IPS-18c (cell line): Measurements from ENCODE around the gene PMPCA.

ENCODE experiments used
- H3K4me3 ChIP-seq: 2 replicates; pipeline ENCODE4 v1.7.0; 2013; ENCODE audit warnings: low read depth, mild to moderate bottlenecking, low read length, moderate library complexity; ENCODE audit not compliant: insufficient read depth
- H3K9me3 ChIP-seq: one replicate; pipeline ENCODE4 v1.6.1; 2013; ENCODE audit warnings: mild to moderate bottlenecking, low read length, moderate library complexity; ENCODE audit not compliant: control insufficient read depth, insufficient read depth

The PMPCA gene

GRCh38 chr9:136410500-136411287, at the start of gene PMPCA, which contains the start of gene ENTR1:
TSS of gene PMPCA (plus strand) at chr9:136410658. CDS start at chr9:136410669, 11 bp downstream.
TSS of gene ENTR1 (minus strand) at chr9:136410614. CDS start at chr9:136410397, 217 bp downstream.
- peak within 1 kb of the TSS; percentile 96 for H3K4me3 ChIP-seq
- peaks cover 2% of the 10 kb centered on the region for H3K9me3 ChIP-seq

GRCh38 chr9:136361047-136361753, 49.3 kb upstream of the PMPCA start:
- H3K4me3 ChIP-seq = no peak overlapping the region

GRCh38 chr9:136361754-136362449, 48.6 kb upstream of the PMPCA start:
- Histone ChIP-seq H3K9me3 (no peaks in the 10 kb centered on the region), H3K4me3 (no peak overlapping the region)

More at GRCh38 chr9:136361047-136361753, 49.3 kb upstream of the PMPCA start:
- H3K9me3 ChIP-seq = no peaks in the 10 kb centered on the region

DNA sequence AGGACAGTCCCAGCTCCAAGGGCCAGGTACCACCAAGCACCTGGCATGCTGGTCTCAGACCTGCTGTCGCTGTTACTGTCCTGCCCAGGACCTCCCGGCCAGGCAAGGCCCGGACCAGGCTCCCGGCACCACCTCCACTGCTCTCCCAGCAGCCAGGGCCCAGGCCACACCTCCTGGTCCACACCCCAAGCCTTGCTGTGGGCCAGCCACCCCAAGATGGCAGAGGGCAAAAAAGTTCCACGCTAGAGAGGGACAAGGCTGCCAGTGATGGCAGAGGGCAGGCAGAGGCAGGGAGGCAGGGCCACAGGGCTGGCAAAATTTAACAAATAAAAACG, 48.0 kb upstream of the PMPCA start:
- Histone ChIP-seq H3K4me3 (no peak overlapping the region), H3K9me3 (no peaks in the 10 kb centered on the region)

- Histone ChIP-seq H3K9me3 (no peaks in the 10 kb centered on the region), H3K4me3 (peak within 1 kb of the TSS; percentile 89)
Measured at GRCh38 chr9:136363106-136363948, 47.1 kb upstream of the PMPCA start, which contains the start of gene DNLZ. TSS of gene DNLZ (minus strand) at chr9:136363744. CDS start at chr9:136363714, 30 bp downstream.

- Histone ChIP-seq H3K4me3 (no peak overlapping the region; the same call in 1 of the 2 replicates), H3K9me3 (no peaks in the 10 kb centered on the region)
Measured at GRCh38 chr9:136363949-136364748, 46.3 kb upstream of the PMPCA start.

- no peaks in the 10 kb centered on the region for H3K9me3 ChIP-seq
- H3K4me3 ChIP-seq = no peak overlapping the region
Measured at GRCh38 chr9:136364942-136365774, 45.3 kb upstream of the PMPCA start.

- Histone ChIP-seq H3K9me3 (no peaks in the 10 kb centered on the region), H3K4me3 (no peak overlapping the region)
Measured at GRCh38 chr9:136365775-136366222, 44.7 kb upstream of the PMPCA start.

- Histone ChIP-seq H3K9me3 (no peaks in the 10 kb centered on the region), H3K4me3 (no peak overlapping the region)
Measured at GRCh38 chr9:136366826-136367225, 43.6 kb upstream of the PMPCA start.

DNA sequence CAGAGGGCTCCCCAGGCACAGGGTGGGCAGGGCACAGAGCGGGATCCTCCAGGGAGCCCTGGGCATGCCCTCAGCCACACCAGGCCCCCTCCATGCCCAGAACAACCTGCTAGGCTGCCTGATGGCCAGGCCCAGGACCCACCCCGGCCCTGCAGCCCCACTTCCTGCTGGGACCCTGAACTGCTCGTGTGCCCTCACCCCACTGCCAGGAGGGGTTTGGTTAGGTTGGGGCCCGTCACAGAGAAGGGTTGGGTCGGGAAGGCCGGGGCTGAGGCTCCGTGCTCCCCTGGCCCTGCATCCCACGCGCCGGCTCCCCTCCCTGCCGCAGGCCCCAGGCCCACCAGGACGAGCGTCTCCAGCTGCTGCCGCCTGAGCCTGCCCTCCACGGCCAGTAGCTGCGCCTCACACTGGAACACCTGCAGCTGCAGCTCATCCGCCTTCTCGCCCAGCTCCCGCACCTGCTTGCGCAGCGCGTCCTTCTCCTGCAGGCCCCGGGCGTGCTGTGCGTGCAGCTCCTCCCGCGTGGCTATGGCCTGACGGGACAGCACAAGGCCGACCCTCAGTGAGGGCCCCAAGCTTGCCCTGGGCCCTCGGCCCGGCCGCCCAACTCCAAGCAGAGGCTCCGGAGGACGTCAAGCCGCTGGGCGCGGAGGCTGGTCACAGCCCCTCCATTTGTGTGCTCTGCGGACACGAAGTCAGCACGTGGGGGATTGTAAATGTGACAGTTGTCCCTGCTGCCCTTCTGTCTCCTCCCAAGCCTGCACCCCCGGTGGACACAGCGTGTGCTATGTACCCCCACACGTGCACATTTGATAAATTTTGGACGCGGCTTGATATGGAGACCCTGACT, 42.9 kb upstream of the PMPCA start:
- Histone ChIP-seq H3K4me3 (no peak overlapping the region), H3K9me3 (no peaks in the 10 kb centered on the region)

DNA sequence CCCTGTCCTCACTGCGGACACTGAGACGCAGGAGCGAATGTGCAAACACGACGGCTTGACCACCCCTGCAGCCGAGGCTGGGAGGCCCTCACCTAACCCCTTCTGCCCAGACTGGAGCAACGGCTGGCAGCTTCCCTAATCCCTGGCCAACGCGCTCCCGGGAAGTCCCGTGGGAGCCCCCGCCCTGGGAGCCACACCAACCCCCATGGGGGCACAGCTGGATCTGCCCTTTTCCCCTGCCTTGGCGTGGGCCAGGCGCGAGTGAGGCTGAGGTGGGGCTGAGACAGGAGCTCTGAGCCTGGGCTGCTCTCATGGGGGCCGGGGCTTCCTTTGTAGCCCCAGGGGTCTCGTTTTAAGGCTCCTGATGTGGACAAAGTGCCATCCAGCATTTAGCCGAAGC, 42.3 kb upstream of the PMPCA start:
- Histone ChIP-seq H3K9me3 (no peaks in the 10 kb centered on the region), H3K4me3 (no peak overlapping the region)

DNA sequence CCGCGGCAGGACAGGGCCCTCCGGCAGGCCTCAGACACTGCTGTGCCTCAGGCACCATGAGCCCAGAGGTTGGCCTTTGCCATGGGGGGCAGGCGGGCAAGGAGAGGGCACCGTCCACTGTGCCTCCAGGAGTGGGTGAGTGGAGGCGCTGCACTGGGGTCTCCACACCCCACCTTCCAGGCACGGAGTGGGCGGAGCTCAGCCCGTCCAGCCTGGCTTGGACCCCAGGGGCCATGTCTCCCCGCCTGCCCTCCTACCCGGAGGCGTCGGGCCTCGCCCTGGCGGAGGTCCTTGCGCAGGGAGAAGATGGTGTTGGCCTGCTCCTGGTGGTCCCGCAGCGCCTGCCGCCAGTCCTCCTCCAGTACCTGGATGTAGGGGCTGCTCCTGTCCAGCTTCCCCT, 40.4 kb upstream of the PMPCA start:
- H3K4me3 ChIP-seq = no peak overlapping the region
- H3K9me3 ChIP-seq = no peaks in the 10 kb centered on the region

DNA sequence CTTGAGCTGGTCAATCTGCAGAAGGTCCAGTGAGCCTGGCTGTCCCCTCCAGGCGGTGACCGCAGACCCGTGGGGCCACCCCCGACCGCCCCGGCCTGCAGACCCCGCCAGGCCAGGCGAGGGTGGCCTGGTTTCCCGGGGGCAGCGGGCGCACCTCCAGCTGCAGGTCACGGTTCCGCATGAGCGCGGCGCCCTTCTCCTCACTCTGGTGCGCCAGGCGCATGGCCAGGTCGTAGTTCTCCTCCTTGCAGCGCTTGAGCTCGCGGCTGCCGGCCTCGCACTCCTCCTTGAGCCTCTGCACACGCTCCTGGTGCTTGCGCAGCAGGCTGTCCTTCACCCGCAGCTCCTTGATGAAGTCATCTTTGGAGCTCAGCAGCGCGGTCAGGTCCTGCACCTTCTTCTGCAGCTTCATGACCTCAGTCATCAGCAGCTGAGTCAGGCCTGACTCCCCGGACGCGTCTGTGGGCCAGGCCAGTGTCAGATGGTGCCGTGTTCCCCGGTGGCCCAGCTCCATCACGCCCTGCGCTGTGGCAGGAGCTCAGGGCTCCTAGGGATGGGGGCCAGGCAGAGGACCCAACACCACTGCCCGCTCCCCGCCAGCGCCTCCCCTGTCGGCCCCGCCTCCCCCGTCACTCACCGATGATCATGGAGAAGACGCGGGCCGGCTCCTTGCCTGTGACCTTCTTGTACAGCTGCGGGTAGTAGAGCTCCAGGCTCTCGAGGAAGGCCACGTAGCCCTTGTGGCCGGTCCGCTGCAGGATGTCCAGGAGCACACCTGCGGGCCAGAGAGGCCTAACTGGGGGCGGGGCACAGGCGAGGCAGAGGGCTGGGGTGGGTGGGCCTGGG, 39.5 kb upstream of the PMPCA start:
- H3K9me3 ChIP-seq = no peaks in the 10 kb centered on the region
- H3K4me3 ChIP-seq = no peak overlapping the region

- Histone ChIP-seq H3K4me3 (no peak overlapping the region), H3K9me3 (no peaks in the 10 kb centered on the region)
Measured at GRCh38 chr9:136371533-136371880, 39.0 kb upstream of the PMPCA start.
